NCI-H146 treated with DMSO at 0.1 percent for 48 hours (cell line): ENCODE data around the gene PIEZO1.

Experiments
- DNase-seq: peaks from one replicate; lab custom pipeline; 2025; ENCODE audit not compliant: unreplicated experiment; lab: John Stamatoyannopoulos, UW

Gene PIEZO1

DNA sequence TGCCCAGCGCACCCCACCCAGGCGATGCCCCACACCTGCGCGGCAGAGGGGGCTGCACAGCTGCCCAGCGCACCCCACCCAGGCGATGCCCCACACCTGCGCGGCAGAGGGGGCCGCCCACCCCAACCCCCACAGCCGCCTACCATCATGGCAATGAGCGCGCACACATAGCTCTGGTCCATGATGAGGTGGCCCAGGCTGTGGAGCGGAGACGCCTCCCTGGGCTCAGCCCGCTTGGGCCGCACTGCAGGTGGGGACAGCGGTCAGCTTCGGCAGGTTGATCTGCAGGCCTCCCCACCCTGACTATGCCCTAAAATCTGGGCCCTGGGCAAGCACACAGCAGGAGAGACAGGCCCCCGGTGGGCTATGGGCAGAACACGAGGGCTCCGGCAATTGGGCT lies 48.5 kb downstream of the PIEZO1 start:
- DNase-seq = no peak

- no peak for DNase-seq
These were observed 48.9 kb downstream of the PIEZO1 start for GRCh38 chr16:88736088-88736487.

- DNase-seq = no peak
These were observed 49.4 kb downstream of the PIEZO1 start for GRCh38 chr16:88735616-88736015.

- no peak for DNase-seq
These were observed 49.9 kb downstream of the PIEZO1 start for GRCh38 chr16:88735121-88735520.

DNA sequence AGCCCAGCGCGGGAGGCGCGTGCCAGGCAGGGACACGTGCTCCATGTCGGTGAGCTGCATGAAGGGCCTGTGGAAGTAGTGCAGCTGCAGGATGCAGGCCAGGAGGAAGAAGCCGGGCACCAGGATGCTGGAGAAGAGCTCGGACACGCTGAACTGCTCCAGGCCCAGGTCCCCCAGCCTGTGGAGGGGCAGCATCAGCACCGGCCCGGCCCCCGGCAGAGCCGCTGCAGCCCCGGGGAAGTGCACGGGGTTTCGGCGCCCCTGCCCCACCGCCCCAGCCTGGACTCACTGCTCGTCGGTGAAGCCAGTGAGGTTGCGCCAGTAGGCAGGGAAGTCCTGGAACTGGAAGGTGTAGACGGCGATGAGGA lies 50.7 kb downstream of the PIEZO1 start:
- no peak for DNase-seq

GRCh38 chr16:88733630-88734360 lies 51.2 kb downstream of the PIEZO1 start:
- DNase-seq = no peak

DNA sequence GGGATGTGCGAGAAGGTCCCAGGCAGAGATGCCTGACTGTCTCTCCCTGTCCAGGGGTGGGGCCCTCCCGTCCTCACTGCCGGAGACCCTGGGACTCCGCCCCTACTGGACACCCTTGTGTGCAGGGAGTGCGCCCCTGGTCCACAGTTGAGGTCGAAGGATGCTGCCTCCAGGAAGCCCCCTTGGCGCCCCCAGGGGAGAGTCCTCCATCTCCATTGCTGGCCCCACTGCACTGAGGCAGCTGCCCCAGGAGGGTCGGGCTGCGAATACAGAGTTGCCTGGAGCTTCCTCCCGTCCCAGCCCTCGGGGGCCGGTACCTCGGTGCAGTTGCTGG lies 52.1 kb downstream of the PIEZO1 start:
- no peak for DNase-seq

- no peak for DNase-seq
These were observed 52.7 kb downstream of the PIEZO1 start for GRCh38 chr16:88732172-88732960.

DNA sequence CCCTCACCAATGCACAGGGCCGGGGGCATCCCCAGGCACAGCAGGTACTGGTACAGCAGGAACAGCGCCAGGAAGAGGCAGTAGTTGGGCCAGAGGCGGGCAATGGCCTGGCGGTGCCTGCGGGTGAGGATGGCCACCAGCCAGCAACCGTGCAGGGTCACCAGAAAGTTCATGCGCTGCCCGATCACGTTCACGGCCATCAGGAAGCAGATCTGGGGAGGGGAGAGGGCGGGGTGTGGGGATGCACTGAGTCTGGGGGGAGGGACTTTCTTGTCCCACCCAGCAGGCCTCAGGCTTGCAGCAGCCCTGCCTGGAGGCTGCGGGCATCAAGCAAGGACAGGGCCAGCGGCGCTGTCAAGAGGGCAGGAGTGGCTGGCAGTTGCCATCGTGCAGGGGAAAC lies 53.3 kb downstream of the PIEZO1 start:
- no peak for DNase-seq

GRCh38 chr16:88730632-88731607 lies 54.1 kb downstream of the PIEZO1 start:
- no peak for DNase-seq

GRCh38 chr16:88727871-88728270 lies 57.1 kb downstream of the PIEZO1 start:
- DNase-seq = no peak

DNA sequence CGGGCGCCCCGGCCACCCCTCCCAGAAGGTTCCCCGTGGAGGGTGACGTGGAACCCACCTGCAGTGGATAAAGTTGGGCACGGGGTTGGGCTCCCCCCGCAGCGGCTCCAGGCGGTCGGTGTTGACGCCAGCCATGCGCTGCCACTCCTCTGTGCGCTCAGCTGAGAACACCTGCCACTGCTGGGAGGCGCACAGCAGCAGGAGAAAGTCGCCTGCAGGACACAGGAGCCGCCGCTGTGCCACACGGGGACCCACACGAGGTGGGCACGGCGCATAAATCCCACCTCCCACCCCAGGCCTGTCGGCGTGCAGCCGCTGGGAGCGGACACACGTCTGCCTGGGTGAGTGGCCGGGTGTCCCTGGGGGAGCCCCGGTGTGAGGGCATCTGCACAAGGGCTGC lies 58.0 kb downstream of the PIEZO1 start:
- no peak for DNase-seq

GRCh38 chr16:88726408-88726749 lies 58.6 kb downstream of the PIEZO1 start:
- DNase-seq = no peak

DNA sequence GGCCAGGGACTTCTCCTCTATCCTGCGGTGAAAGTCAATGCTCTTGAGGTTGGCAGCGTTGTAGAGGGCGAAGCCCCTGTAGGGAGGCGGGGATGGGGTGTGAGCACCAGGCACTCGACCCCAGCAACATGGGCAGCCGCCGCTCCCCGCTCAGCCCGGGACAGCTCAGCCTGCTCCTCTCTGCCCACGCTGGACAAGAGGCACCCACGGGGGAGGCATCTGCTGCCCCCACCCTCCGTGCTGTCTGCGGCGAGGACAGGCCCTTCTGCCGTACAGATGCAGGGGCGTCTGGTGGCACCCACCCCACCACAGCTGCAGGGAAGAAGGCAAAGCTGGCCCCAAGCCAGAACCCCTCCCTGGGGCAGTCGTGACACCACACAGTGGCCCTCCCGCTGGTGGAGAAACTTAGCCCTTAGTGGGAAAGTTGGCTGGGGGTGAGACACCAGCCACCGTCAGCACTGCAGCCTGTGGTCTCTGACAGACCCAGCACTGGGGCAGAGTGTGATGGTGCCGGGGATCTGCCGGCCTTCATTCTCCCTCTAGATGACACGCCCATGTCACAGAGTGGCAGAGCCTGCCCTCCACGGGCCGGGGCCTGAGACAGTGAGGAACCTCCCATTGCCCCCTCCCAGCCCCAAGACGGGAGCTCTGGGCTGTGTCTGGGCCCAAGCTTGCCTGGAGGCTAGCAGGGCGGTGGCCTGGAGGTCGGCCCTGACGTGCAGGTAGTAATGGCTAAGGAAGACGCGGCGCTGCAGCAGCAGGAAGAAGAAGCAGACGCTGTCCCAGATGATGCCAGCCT lies 59.2 kb downstream of the PIEZO1 start:
- no peak for DNase-seq

- DNase-seq = no peak
These were observed 60.0 kb downstream of the PIEZO1 start for GRCh38 chr16:88724855-88725555.

- no peak for DNase-seq
These were observed 61.1 kb downstream of the PIEZO1 start for GRCh38 chr16:88723911-88724310.

- DNase-seq = no peak
These were observed 61.5 kb downstream of the PIEZO1 start for GRCh38 chr16:88723507-88723887.

- no peak for DNase-seq
These were observed 62.1 kb downstream of the PIEZO1 start for GRCh38 chr16:88722784-88723506.
